ENCODE measurements around the gene HEATR3.
A peak's percentile ranks its signal among the peaks of the same experiment; 100 is the strongest.

The HEATR3 gene

GRCh38 chr16:50152807-50153595 lies 87.2 kb downstream of the HEATR3 start, which contains the start of gene TENT4B:
Gene TENT4B, plus strand, starts transcription at chr16:50153306. Its CDS starts 316 bp downstream, at chr16:50153622.
- Mint-ChIP-seq H3K4me1 (peaks cover 36% of the 10 kb centered on the region), H3K27me3 (no peaks in the 10 kb centered on the region), H3K36me3 (peaks cover 2% of the 10 kb centered on the region), H3K9me3 (no peaks in the 10 kb centered on the region), H3K4me3 (peak within 1 kb of the TSS; percentile 95), H3K27ac (peak within 1 kb of the TSS; percentile 99)

DNA sequence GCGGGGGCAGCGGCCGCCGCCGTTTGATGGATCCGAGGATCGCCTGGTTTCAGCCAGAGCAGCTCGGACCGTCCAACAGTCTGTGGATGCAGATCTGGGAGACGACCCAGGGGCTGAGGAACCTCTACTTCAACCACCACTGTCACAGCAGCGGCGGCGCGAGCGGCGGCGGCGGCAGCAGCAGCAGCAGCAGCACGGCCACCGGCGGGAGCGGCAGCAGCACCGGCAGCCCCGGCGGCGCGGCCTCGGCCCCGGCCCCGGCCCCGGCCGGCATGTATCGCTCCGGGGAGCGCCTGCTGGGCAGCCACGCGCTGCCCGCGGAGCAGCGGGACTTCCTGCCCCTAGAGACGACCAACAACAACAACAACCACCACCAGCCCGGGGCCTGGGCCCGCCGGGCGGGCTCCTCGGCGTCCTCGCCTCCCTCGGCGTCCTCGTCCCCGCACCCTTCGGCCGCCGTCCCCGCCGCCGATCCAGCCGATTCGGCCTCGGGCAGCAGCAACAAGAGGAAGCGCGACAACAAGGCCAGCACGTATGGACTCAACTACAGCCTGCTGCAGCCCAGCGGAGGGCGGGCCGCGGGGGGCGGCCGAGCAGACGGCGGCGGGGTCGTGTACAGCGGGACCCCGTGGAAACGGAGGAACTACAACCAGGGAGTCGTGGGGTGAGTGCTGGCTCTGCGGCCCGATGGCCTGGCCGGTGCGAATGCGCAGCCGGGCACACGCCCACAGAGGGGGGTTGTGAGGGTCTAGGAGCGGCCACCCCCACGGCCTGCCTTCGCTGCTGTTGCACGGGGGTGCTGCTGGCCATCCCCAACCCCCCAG lies 88.0 kb downstream of the HEATR3 start:
- Mint-ChIP-seq H3K9me3 (no peaks in the 10 kb centered on the region), H3K27ac (no peak overlapping the region), H3K36me3 (peaks cover 5% of the 10 kb centered on the region), H3K27me3 (no peaks in the 10 kb centered on the region), H3K4me1 (peaks cover 43% of the 10 kb centered on the region), H3K4me3 (peak overlapping the region; percentile 87)

DNA sequence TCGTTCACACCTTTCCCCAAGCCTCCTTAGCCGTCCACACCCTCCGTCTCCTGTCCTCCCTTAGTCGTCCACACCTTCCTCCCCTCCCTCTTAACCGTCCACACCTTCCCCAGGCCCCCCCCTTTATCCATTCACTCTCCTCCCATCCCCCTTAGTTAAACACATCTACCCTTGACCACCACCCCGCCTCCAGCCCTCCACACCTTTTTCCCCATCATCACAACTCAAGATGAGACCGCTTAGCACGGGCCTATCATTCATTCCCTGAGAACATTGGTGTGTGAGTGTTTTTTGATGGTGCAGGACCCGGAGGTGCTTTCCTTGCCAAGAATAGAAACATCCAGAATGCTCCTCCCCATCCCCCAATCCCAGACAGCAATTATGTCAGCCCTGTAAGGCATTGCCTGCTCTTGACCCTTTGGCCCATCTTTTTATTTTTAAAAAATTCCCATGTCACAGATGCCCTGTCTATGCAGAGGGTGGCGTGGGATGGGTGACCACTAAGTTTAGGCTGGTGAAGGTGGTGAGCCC lies 88.7 kb downstream of the HEATR3 start:
- H3K27me3 Mint-ChIP-seq = no peaks in the 10 kb centered on the region
- H3K4me1 Mint-ChIP-seq = peaks cover 50% of the 10 kb centered on the region
- peak overlapping the region; percentile 87 for H3K4me3 Mint-ChIP-seq
- no peaks in the 10 kb centered on the region for H3K9me3 Mint-ChIP-seq
- peaks cover 6% of the 10 kb centered on the region for H3K36me3 Mint-ChIP-seq
- peak overlapping the region; percentile 66 for H3K27ac Mint-ChIP-seq

DNA sequence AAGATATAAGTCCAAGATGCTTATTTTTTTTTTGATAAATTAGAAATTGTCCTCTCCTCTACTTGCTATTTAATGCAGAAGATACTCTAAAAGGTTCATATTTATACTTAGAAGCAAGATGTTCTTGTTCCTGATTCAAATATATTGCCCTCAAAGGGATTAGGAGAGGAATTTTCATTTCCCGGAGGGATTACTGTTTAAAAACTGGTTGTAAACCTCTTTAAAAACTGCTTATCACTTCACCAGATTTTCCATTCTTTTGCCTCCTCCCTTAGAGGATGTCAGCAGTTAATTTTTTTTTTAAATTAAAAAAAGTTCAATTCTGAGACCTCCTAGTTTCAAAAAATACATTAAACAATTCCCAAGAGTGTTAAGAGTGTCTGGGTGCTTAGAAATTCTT lies 90.2 kb downstream of the HEATR3 start:
- H3K9me3 Mint-ChIP-seq = no peaks in the 10 kb centered on the region
- H3K4me3 Mint-ChIP-seq = peak overlapping the region; percentile 87
- H3K36me3 Mint-ChIP-seq = peaks cover 11% of the 10 kb centered on the region
- no peak overlapping the region for H3K27ac Mint-ChIP-seq
- no peaks in the 10 kb centered on the region for H3K27me3 Mint-ChIP-seq
- peaks cover 63% of the 10 kb centered on the region for H3K4me1 Mint-ChIP-seq

Data from activated naive CD4-positive, alpha-beta T cell treated with anti-CD3 and anti-CD28 coated beads, Interleukin-2, amount 50 U/mL, for 24 hours (primary cell).